Colonic mucosa (tissue), 4 donors: ENCODE data around the gene MCM9. TPM values are rescaled to one million over a fixed set of nuclear protein-coding genes. Genes with fewer than 3 reads are reported as not detected.

Experiments used
- DNase-seq: peaks from one replicate; pipeline ENCODE4 v3.0.0-alpha.2; 2020
- H3K27ac ChIP-seq: fragments of 200-600 bp; one replicate; pipeline ENCODE4 v1.8.0; 2021
- H3K27me3 ChIP-seq: fragments of 200-600 bp; one replicate; pipeline ENCODE4 v1.8.0; 2021
- H3K36me3 ChIP-seq: fragments of 200-600 bp; one replicate; pipeline ENCODE4 v1.8.0; 2021
- H3K4me1 ChIP-seq: fragments of 200-600 bp; one replicate; pipeline ENCODE4 v1.8.0; 2021; ENCODE audit warnings: mild to moderate bottlenecking
- H3K4me3 ChIP-seq: fragments of 200-600 bp; one replicate; pipeline ENCODE4 v1.8.0; 2021
- H3K9ac ChIP-seq, 2 donors: one replicate each; pipeline ENCODE4 v1.7.0; 2013; ENCODE audit warnings: control low read depth in 2 of 2, low read depth in 2 of 2, low read length in 2 of 2
- H3K9me3 ChIP-seq: fragments of 200-600 bp; one replicate; pipeline ENCODE4 v1.8.0; 2021
- intact Hi-C: fragments of 100-400 bp; cut with DNase I; formaldehyde crosslinking; loops from one replicate; pipeline ENCODE4 v1.14.1; 2022
- total RNA-seq, 2 donors: library from RNA; stranded (reverse); fragmentation: NEBNext Ultra II Directional in 1 of 2; extraction: Animal tissue kit (Norgen Biotek cat#: 25700) in 1 of 2; gene quantifications; one replicate each; pipeline ENCODE4 v1.2.1, GENCODE V29; 2021
- TF ChIP-seq, protein P1 (sequence below): fragments of 200-600 bp; IDR thresholded peaks from one replicate; pipeline ENCODE4 v1.8.0; 2022; ENCODE audit warnings: antibody characterized with exemption, mild to moderate bottlenecking
- donor health status: healthy.
- donor health status: DM: no; HTN: no; CAD: no.
- donor health status: DM: no; HTN: no; CAD: no.

MCM9 gene
- total RNA-seq, 2 donors from 2014 or later: 14.3 to 18.5 TPM

DNA sequence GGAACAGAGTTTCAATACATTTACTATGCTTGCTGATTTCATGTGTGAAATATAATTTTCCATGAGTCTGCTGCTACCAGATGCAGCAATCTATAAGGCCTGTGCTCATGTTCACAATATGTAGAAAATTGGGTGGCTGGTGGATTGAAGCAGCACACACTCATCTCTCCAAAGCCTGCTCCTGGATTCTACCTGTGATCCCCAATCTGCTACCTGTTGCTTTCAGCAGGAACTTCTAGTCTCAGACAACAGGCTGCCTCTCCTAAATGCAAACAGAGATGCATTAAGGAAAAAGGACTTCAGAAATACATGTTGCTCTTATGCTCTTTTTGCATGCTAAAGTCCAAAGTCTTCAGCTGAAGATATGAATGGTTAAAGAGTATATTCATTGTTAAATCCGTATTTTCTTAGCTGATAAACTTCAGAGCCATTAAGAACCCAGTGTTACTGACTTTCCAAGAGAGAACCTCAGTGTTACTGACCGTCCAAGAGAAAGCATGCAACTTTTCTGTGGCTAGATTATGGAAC is 30.9 kb upstream of the MCM9 start:
- H3K27ac ChIP-seq: no peak overlapping the region
- H3K27me3 ChIP-seq: no peaks in the 10 kb centered on the region
- intact Hi-C loops: no loop called here
- TF ChIP-seq, protein P1, sequence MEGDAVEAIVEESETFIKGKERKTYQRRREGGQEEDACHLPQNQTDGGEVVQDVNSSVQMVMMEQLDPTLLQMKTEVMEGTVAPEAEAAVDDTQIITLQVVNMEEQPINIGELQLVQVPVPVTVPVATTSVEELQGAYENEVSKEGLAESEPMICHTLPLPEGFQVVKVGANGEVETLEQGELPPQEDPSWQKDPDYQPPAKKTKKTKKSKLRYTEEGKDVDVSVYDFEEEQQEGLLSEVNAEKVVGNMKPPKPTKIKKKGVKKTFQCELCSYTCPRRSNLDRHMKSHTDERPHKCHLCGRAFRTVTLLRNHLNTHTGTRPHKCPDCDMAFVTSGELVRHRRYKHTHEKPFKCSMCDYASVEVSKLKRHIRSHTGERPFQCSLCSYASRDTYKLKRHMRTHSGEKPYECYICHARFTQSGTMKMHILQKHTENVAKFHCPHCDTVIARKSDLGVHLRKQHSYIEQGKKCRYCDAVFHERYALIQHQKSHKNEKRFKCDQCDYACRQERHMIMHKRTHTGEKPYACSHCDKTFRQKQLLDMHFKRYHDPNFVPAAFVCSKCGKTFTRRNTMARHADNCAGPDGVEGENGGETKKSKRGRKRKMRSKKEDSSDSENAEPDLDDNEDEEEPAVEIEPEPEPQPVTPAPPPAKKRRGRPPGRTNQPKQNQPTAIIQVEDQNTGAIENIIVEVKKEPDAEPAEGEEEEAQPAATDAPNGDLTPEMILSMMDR: no peak
- DNase-seq: no peak
- H3K4me3 ChIP-seq: no peak overlapping the region
- no peaks in the 10 kb centered on the region for H3K36me3 ChIP-seq
- no peaks in the 10 kb centered on the region for H3K4me1 ChIP-seq
- H3K9me3 ChIP-seq: no peaks in the 10 kb centered on the region
- H3K9ac ChIP-seq: no peak overlapping the region

GRCh38 chr6:118965371-118965770 is 30.4 kb upstream of the MCM9 start:
- intact Hi-C loops: no loop called here
- TF ChIP-seq, protein P1: no peak
- no peak overlapping the region for H3K4me3 ChIP-seq
- no peaks in the 10 kb centered on the region for H3K4me1 ChIP-seq
- no peak overlapping the region for H3K27ac ChIP-seq
- DNase-seq: no peak
- no peak overlapping the region for H3K9ac ChIP-seq
- H3K9me3 ChIP-seq: no peaks in the 10 kb centered on the region
- no peaks in the 10 kb centered on the region for H3K36me3 ChIP-seq
- H3K27me3 ChIP-seq: no peaks in the 10 kb centered on the region

DNA sequence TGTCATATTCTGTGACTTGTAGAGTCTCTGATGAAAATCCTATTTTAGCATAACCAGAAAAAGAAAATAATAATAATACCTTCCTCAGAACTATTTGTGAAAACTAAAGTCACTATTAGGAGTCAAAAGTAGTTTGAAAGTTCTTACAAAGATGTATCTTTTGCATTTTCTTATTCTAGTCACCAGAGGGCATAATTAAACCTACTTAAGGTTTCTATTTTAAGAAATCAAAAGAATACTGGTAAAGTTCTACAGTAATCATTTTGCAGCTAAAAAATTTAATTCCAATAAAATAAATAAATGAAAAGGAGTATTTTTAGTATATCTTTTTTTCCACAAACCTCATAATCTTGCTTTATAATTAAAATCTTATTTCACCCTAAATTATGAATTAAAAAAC is 28.0 kb upstream of the MCM9 start:
- no peaks in the 10 kb centered on the region for H3K4me1 ChIP-seq
- H3K27me3 ChIP-seq: no peaks in the 10 kb centered on the region
- no peak overlapping the region for H3K27ac ChIP-seq
- no peaks in the 10 kb centered on the region for H3K9me3 ChIP-seq
- no peak overlapping the region for H3K9ac ChIP-seq
- no peak for DNase-seq
- no peak overlapping the region for H3K4me3 ChIP-seq
- no peaks in the 10 kb centered on the region for H3K36me3 ChIP-seq
- intact Hi-C loops: no loop called here
- TF ChIP-seq, protein P1: no peak

DNA sequence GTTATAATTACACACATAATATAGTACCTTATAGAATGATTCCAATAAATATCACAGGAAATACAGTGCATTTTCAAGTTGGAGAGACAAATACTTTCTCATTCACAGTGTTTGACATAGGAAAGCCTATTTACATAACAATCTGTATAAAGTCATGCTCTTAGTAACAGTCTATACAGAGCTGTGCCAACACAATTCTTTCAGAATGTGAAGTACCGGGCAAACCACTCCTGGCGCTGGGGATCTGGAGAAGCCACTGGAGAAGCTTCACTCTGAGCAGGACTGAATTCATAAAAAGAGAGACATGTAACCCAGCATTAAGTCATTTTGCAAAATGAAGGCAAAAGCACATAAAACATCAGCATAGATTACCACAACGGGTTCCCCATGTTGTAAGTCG is 24.9 kb upstream of the MCM9 start:
- intact Hi-C loops: no loop called here
- H3K4me1 ChIP-seq: no peaks in the 10 kb centered on the region
- no peaks in the 10 kb centered on the region for H3K27me3 ChIP-seq
- no peaks in the 10 kb centered on the region for H3K36me3 ChIP-seq
- H3K9me3 ChIP-seq: no peaks in the 10 kb centered on the region
- H3K9ac ChIP-seq: no peak overlapping the region
- no peak overlapping the region for H3K4me3 ChIP-seq
- TF ChIP-seq, protein P1: no peak
- DNase-seq: no peak
- no peak overlapping the region for H3K27ac ChIP-seq

GRCh38 chr6:118953391-118953790 is 18.4 kb upstream of the MCM9 start:
- intact Hi-C loops: no loop called here
- Histone ChIP-seq H3K9ac (no peak overlapping the region), H3K4me1 (no peaks in the 10 kb centered on the region), H3K9me3 (no peaks in the 10 kb centered on the region), H3K4me3 (no peak overlapping the region), H3K27me3 (no peaks in the 10 kb centered on the region), H3K27ac (no peak overlapping the region), H3K36me3 (no peaks in the 10 kb centered on the region)
- no peak for DNase-seq
- TF ChIP-seq, protein P1: no peak
